Measurements from ENCODE around the gene RAMP3.

The RAMP3 gene

GRCh38 chr7:45225948-45226335 lies 68.4 kb downstream of the RAMP3 start:
- no peak for DNase-seq

- DNase-seq: no peak
Measured at GRCh38 chr7:45229156-45229920, 71.7 kb downstream of the RAMP3 start.

- no peak for DNase-seq
Measured at GRCh38 chr7:45230083-45230482, 72.5 kb downstream of the RAMP3 start.

- DNase-seq: no peak
Measured at GRCh38 chr7:45230611-45231165, 73.1 kb downstream of the RAMP3 start.

- no peak for DNase-seq
Measured at GRCh38 chr7:45233249-45233775, 75.7 kb downstream of the RAMP3 start.
